Osteoblast (primary cell): ENCODE measurements around the gene COL25A1. TPM values are rescaled to one million over a fixed set of nuclear protein-coding genes. Genes with fewer than 3 reads are reported as not detected.

Experiments
- DNase-seq: peaks from one replicate; pipeline ENCODE4 v3.0.0; 2011; ENCODE audit warnings: low spot score, mixed read lengths; ENCODE audit not compliant: insufficient read length; ENCODE audit errors: missing footprints
- H2AFZ ChIP-seq: 2 replicates; pipeline ENCODE4 v1.6.0; 2011; ENCODE audit warnings: mild to moderate bottlenecking, low read length
- H3K27ac ChIP-seq: 2 replicates; pipeline ENCODE4 v1.5.1; 2011; ENCODE audit warnings: mild to moderate bottlenecking, low read depth, low read length, moderate library complexity
- H3K27me3 ChIP-seq: 2 replicates; pipeline ENCODE4 v1.6.0; 2012; ENCODE audit warnings: mild to moderate bottlenecking, control low read depth, inconsistent platforms, low read length, moderate library complexity; ENCODE audit not compliant: insufficient read depth
- H3K36me3 ChIP-seq: 2 replicates; pipeline ENCODE4 v1.5.1; 2011; ENCODE audit warnings: mild to moderate bottlenecking, low read length, control low read depth, moderate library complexity; ENCODE audit not compliant: insufficient read depth
- H3K4me1 ChIP-seq: 2 replicates; pipeline ENCODE4 v1.5.1; 2011; ENCODE audit warnings: mild to moderate bottlenecking, low read length, control low read depth, moderate library complexity; ENCODE audit not compliant: insufficient read depth
- H3K4me2 ChIP-seq: 2 replicates; pipeline ENCODE4 v1.6.0; 2011; ENCODE audit warnings: mild to moderate bottlenecking, low read length; ENCODE audit not compliant: insufficient read depth
- H3K4me3 ChIP-seq: fragments of 200-600 bp; sonication (generic); 3 replicates; pipeline ENCODE4 v1.5.1; 2012; ENCODE audit warnings: mild to moderate bottlenecking, low read length, inconsistent platforms; ENCODE audit not compliant: insufficient read depth
- H3K79me2 ChIP-seq: 2 replicates; pipeline ENCODE4 v1.6.0; 2012; ENCODE audit warnings: mild to moderate bottlenecking, low read length, control low read depth, inconsistent platforms; ENCODE audit not compliant: insufficient read depth
- H3K9me3 ChIP-seq: 2 replicates; pipeline ENCODE4 v1.5.1; 2011; ENCODE audit warnings: low read depth, low read length, control low read depth
- H4K20me1 ChIP-seq: 2 replicates; pipeline ENCODE4 v1.6.0; 2012; ENCODE audit warnings: mild to moderate bottlenecking, low read length, control low read depth; ENCODE audit not compliant: insufficient read depth
- total RNA-seq: library from RNA; depleted of rRNA; stranded (reverse); fragments of >200 nt; gene quantifications from 2 replicates; pipeline ENCODE4 v1.2.3, GENCODE V29; 2012
- TF ChIP-seq, protein P1 (sequence below): IDR thresholded peaks from 2 replicates; pipeline ENCODE4 v1.5.1; 2011; ENCODE audit warnings: mild to moderate bottlenecking, low read depth, low read length, moderate library complexity; ENCODE audit errors: extremely low read depth

The COL25A1 gene
- total RNA-seq, 1 donor: 1.4 TPM

- no peak overlapping the region for H3K4me2 ChIP-seq
- DNase-seq: no peak
- H3K4me1 ChIP-seq: no peaks in the 10 kb centered on the region
- H3K27ac ChIP-seq: no peak overlapping the region
- H3K9me3 ChIP-seq: no peaks in the 10 kb centered on the region
- H3K36me3 ChIP-seq: no peaks in the 10 kb centered on the region
- no peaks in the 10 kb centered on the region for H3K79me2 ChIP-seq
- no peaks in the 10 kb centered on the region for H4K20me1 ChIP-seq
- H2AFZ ChIP-seq: no peak overlapping the region
- TF ChIP-seq, protein P1, sequence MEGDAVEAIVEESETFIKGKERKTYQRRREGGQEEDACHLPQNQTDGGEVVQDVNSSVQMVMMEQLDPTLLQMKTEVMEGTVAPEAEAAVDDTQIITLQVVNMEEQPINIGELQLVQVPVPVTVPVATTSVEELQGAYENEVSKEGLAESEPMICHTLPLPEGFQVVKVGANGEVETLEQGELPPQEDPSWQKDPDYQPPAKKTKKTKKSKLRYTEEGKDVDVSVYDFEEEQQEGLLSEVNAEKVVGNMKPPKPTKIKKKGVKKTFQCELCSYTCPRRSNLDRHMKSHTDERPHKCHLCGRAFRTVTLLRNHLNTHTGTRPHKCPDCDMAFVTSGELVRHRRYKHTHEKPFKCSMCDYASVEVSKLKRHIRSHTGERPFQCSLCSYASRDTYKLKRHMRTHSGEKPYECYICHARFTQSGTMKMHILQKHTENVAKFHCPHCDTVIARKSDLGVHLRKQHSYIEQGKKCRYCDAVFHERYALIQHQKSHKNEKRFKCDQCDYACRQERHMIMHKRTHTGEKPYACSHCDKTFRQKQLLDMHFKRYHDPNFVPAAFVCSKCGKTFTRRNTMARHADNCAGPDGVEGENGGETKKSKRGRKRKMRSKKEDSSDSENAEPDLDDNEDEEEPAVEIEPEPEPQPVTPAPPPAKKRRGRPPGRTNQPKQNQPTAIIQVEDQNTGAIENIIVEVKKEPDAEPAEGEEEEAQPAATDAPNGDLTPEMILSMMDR: no peak
- no peak overlapping the region for H3K4me3 ChIP-seq
- H3K27me3 ChIP-seq: no peaks in the 10 kb centered on the region
Measured at GRCh38 chr4:109207898-109208297, 94.6 kb downstream of the COL25A1 start.

GRCh38 chr4:109207061-109207460 is 95.4 kb downstream of the COL25A1 start:
- Histone ChIP-seq H3K27me3 (no peaks in the 10 kb centered on the region), H3K79me2 (no peaks in the 10 kb centered on the region), H3K36me3 (no peaks in the 10 kb centered on the region), H3K4me3 (no peak overlapping the region), H3K4me2 (no peak overlapping the region), H4K20me1 (no peaks in the 10 kb centered on the region), H3K9me3 (no peaks in the 10 kb centered on the region), H2AFZ (no peak overlapping the region), H3K27ac (no peak overlapping the region), H3K4me1 (no peaks in the 10 kb centered on the region)
- TF ChIP-seq, protein P1: no peak
- no peak for DNase-seq

DNA sequence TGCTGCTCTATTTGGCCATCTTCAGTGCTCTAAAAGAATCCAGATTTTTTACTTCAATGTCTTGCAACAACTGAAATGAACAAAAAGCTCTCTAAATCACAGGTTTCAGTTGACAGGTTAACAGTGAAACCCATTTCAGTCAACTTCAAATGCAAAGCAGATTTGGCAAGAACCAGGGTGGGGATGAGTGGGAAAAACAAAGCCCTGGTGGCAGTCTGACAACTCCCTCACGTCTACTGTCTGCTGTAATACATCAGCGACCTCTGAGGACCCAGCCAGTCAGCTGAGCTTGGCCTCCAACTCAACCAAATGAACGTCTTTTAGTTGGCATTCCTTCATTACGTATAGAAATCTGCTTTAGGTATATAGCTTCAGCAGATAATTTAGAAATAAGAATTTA is 95.8 kb downstream of the COL25A1 start:
- no peaks in the 10 kb centered on the region for H3K9me3 ChIP-seq
- H3K4me3 ChIP-seq: no peak overlapping the region
- H3K27ac ChIP-seq: no peak overlapping the region
- H4K20me1 ChIP-seq: no peaks in the 10 kb centered on the region
- no peaks in the 10 kb centered on the region for H3K27me3 ChIP-seq
- H2AFZ ChIP-seq: no peak overlapping the region
- no peaks in the 10 kb centered on the region for H3K36me3 ChIP-seq
- H3K79me2 ChIP-seq: no peaks in the 10 kb centered on the region
- DNase-seq: no peak
- no peaks in the 10 kb centered on the region for H3K4me1 ChIP-seq
- TF ChIP-seq, protein P1: no peak
- no peak overlapping the region for H3K4me2 ChIP-seq

DNA sequence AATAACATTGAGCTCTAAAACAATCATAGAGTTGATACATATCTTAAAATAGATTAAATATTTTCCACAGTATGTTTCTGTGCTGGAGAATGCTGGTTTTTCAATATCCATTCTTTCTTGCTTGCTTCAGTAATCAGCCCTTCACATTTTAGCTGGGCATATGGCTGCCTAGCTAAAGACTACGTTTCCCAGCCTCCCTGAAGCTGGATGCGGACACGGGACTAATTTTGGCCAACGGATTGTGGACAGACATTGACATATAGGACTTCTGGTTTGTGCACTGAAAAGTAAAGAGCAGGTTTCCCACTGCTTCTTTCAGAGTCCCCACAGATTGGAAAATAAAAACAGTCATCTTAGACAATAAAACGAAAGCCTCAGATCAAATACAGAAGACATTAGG is 97.3 kb downstream of the COL25A1 start:
- no peaks in the 10 kb centered on the region for H4K20me1 ChIP-seq
- no peaks in the 10 kb centered on the region for H3K27me3 ChIP-seq
- H3K9me3 ChIP-seq: no peaks in the 10 kb centered on the region
- H3K4me1 ChIP-seq: no peaks in the 10 kb centered on the region
- TF ChIP-seq, protein P1: no peak
- H3K79me2 ChIP-seq: no peaks in the 10 kb centered on the region
- no peak overlapping the region for H2AFZ ChIP-seq
- DNase-seq: no peak
- H3K27ac ChIP-seq: no peak overlapping the region
- no peaks in the 10 kb centered on the region for H3K36me3 ChIP-seq
- H3K4me3 ChIP-seq: no peak overlapping the region
- no peak overlapping the region for H3K4me2 ChIP-seq
